IPS-20b (cell line): Measurements from ENCODE around the gene WNT8A.
"Not testable (repeated sequence)": the region's sequence is repeated elsewhere in the genome, so short reads cannot be mapped to it uniquely, and the experiment has no call there.

Source experiments
- H3K27ac ChIP-seq: one replicate; pipeline ENCODE4 v1.5.1; 2013; ENCODE audit warnings: low read length
- H3K27me3 ChIP-seq: 2 replicates; pipeline ENCODE4 v1.6.1; 2013; ENCODE audit warnings: mild to moderate bottlenecking, low read length, inconsistent platforms; ENCODE audit not compliant: insufficient read depth
- H3K36me3 ChIP-seq: 2 replicates; pipeline ENCODE4 v1.6.1; 2013; ENCODE audit warnings: low read depth, mild to moderate bottlenecking, inconsistent platforms, low read length, moderate library complexity; ENCODE audit not compliant: insufficient read depth
- H3K4me1 ChIP-seq: 2 replicates; pipeline ENCODE4 v1.6.1; 2013; ENCODE audit warnings: mild to moderate bottlenecking, control low read depth, inconsistent platforms, low read length, moderate library complexity; ENCODE audit not compliant: insufficient read depth
- H3K4me3 ChIP-seq: 2 replicates; pipeline ENCODE4 v1.5.1; 2013; ENCODE audit warnings: mild to moderate bottlenecking, low read length, inconsistent platforms
- H3K9ac ChIP-seq: 2 replicates; pipeline ENCODE4 v1.6.1; 2013; ENCODE audit warnings: low read depth, mild to moderate bottlenecking, inconsistent platforms, low read length, moderate library complexity
- H3K9me3 ChIP-seq: 2 replicates; pipeline ENCODE4 v1.6.1; 2013; ENCODE audit warnings: mild to moderate bottlenecking, low read depth, low read length, inconsistent platforms; ENCODE audit not compliant: insufficient read depth

WNT8A gene

GRCh38 chr5:138064526-138064925 lies 19.3 kb upstream of the WNT8A start:
- no peak overlapping the region for H3K27ac ChIP-seq
- no peaks in the 10 kb centered on the region for H3K36me3 ChIP-seq

GRCh38 chr5:138065102-138065501 lies 18.7 kb upstream of the WNT8A start:
- no peaks in the 10 kb centered on the region for H3K9me3 ChIP-seq
- no peaks in the 10 kb centered on the region for H3K4me1 ChIP-seq
- no peak overlapping the region for H3K27ac ChIP-seq
- no peaks in the 10 kb centered on the region for H3K36me3 ChIP-seq
- H3K4me3 ChIP-seq: no peak overlapping the region
- no peaks in the 10 kb centered on the region for H3K27me3 ChIP-seq
- H3K9ac ChIP-seq: no peak overlapping the region

More at GRCh38 chr5:138064526-138064925, 19.3 kb upstream of the WNT8A start:
- H3K27me3 ChIP-seq: no peaks in the 10 kb centered on the region
- H3K9ac ChIP-seq: no peak overlapping the region
- no peaks in the 10 kb centered on the region for H3K4me1 ChIP-seq
- no peak overlapping the region for H3K4me3 ChIP-seq
- H3K9me3 ChIP-seq: no peaks in the 10 kb centered on the region

GRCh38 chr5:138067945-138068344 lies 15.9 kb upstream of the WNT8A start:
- Histone ChIP-seq H3K4me1 (no peaks in the 10 kb centered on the region), H3K9me3 (no peaks in the 10 kb centered on the region), H3K9ac (no peak overlapping the region), H3K27ac (no peak overlapping the region), H3K27me3 (no peaks in the 10 kb centered on the region), H3K36me3 (no peaks in the 10 kb centered on the region), H3K4me3 (no peak overlapping the region)

GRCh38 chr5:138068742-138069600 lies 14.9 kb upstream of the WNT8A start:
- Histone ChIP-seq H3K36me3 (no peaks in the 10 kb centered on the region), H3K27ac (no peak overlapping the region), H3K4me1 (no peaks in the 10 kb centered on the region), H3K9ac (no peak overlapping the region), H3K4me3 (no peak overlapping the region), H3K9me3 (no peaks in the 10 kb centered on the region), H3K27me3 (no peaks in the 10 kb centered on the region)

GRCh38 chr5:138070026-138070425 lies 13.8 kb upstream of the WNT8A start:
- not testable (repeated sequence) for H3K9me3 ChIP-seq, H3K27ac ChIP-seq, H3K4me1 ChIP-seq, H3K4me3 ChIP-seq, H3K36me3 ChIP-seq, H3K27me3 ChIP-seq, H3K9ac ChIP-seq

GRCh38 chr5:138077064-138077696 lies 6.7 kb upstream of the WNT8A start:
- H3K36me3 ChIP-seq: no peaks in the 10 kb centered on the region
- no peaks in the 10 kb centered on the region for H3K27me3 ChIP-seq
- H3K9me3 ChIP-seq: no peaks in the 10 kb centered on the region
- no peak overlapping the region for H3K9ac ChIP-seq
- H3K27ac ChIP-seq: no peak overlapping the region
- H3K4me1 ChIP-seq: peaks cover 14% of the 10 kb centered on the region
- H3K4me3 ChIP-seq: no peak overlapping the region

- H3K9ac ChIP-seq: no peak overlapping the region
- peak overlapping the region; percentile 24; the same call in 1 of the 2 replicates for H3K4me3 ChIP-seq
- peaks cover 14% of the 10 kb centered on the region for H3K4me1 ChIP-seq
- H3K9me3 ChIP-seq: no peaks in the 10 kb centered on the region
- no peaks in the 10 kb centered on the region for H3K27me3 ChIP-seq
- no peaks in the 10 kb centered on the region for H3K36me3 ChIP-seq
- H3K27ac ChIP-seq: no peak overlapping the region
Measured at GRCh38 chr5:138078006-138078643, 5.7 kb upstream of the WNT8A start.

- Histone ChIP-seq H3K9me3 (no peaks in the 10 kb centered on the region), H3K27ac (no peak overlapping the region), H3K27me3 (0 out of 2 replicates have a peak, but pooled peaks cover 4% of the 10 kb centered on the region), H3K4me3 (no peak overlapping the region), H3K9ac (no peak overlapping the region), H3K4me1 (peaks cover 14% of the 10 kb centered on the region), H3K36me3 (no peaks in the 10 kb centered on the region)
Measured at GRCh38 chr5:138082033-138082432, 1.8 kb upstream of the WNT8A start.

GRCh38 chr5:138091685-138092084 lies 7.9 kb downstream of the WNT8A start:
- Histone ChIP-seq H3K36me3 (no peaks in the 10 kb centered on the region), H3K9me3 (no peaks in the 10 kb centered on the region), H3K27ac (no peak overlapping the region), H3K9ac (no peak overlapping the region), H3K27me3 (peaks cover 83% of the 10 kb centered on the region), H3K4me3 (no peak overlapping the region), H3K4me1 (peaks cover 40% of the 10 kb centered on the region)

GRCh38 chr5:138092301-138092700 lies 8.5 kb downstream of the WNT8A start:
- Histone ChIP-seq H3K9ac (no peak overlapping the region), H3K4me1 (peaks cover 46% of the 10 kb centered on the region), H3K27ac (no peak overlapping the region), H3K4me3 (no peak overlapping the region), H3K36me3 (no peaks in the 10 kb centered on the region), H3K27me3 (peaks cover 89% of the 10 kb centered on the region), H3K9me3 (no peaks in the 10 kb centered on the region)

- no peak overlapping the region for H3K9ac ChIP-seq
- no peak overlapping the region for H3K27ac ChIP-seq
- no peaks in the 10 kb centered on the region for H3K9me3 ChIP-seq
- H3K4me3 ChIP-seq: no peak overlapping the region
- peaks cover 47% of the 10 kb centered on the region for H3K4me1 ChIP-seq
- H3K36me3 ChIP-seq: no peaks in the 10 kb centered on the region
- peaks cover 90% of the 10 kb centered on the region for H3K27me3 ChIP-seq
Measured at GRCh38 chr5:138093036-138093435, 9.2 kb downstream of the WNT8A start.
